Rectal smooth muscle tissue (tissue), 1 donor: ENCODE data around the gene PHC2.

Experiments used
- H3K27ac ChIP-seq: one replicate; pipeline ENCODE4 v1.7.0; 2013; ENCODE audit warnings: low read depth, low read length, inconsistent platforms
- H3K27me3 ChIP-seq: one replicate; pipeline ENCODE4 v1.7.0; 2013; ENCODE audit warnings: low read length; ENCODE audit not compliant: control insufficient read depth, insufficient read depth
- H3K36me3 ChIP-seq: one replicate; pipeline ENCODE4 v1.7.0; 2013; ENCODE audit warnings: low read length; ENCODE audit not compliant: control insufficient read depth, insufficient read depth
- H3K4me1 ChIP-seq: one replicate; pipeline ENCODE4 v1.7.0; 2013; ENCODE audit warnings: low read length; ENCODE audit not compliant: control insufficient read depth, insufficient read depth
- H3K4me3 ChIP-seq: one replicate; pipeline ENCODE4 v1.7.0; 2013; ENCODE audit warnings: low read length
- H3K9ac ChIP-seq: one replicate; pipeline ENCODE4 v1.7.0; 2013; ENCODE audit warnings: low read length

PHC2 gene

DNA sequence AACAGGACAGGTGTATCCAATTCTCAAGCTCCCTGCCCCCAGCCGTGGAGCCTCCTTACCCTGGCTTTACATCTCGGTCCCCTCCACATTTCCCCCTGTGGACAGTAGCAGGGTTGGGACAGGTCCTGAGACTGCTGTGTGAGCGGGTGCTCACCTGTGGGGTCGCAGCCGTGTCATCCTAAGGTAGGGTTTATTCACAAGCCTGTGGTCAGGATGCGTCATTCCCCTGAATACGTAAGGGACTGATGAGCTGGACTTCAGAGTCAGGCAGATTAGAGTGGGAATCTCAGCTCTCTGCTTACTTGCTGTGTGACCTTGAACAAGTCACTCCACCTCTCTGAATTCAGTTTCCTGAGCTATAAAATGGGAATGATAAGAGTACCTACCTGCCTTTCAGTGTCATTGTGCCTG is 156.9 kb downstream of the PHC2 start:
- peaks cover 13% of the 10 kb centered on the region for H3K36me3 ChIP-seq
- H3K27me3 ChIP-seq = no peaks in the 10 kb centered on the region
- H3K9ac ChIP-seq = no peak overlapping the region
- no peak overlapping the region for H3K27ac ChIP-seq
- H3K4me3 ChIP-seq = no peak overlapping the region
- no peaks in the 10 kb centered on the region for H3K4me1 ChIP-seq
